Body of pancreas (tissue), 4 donors: ENCODE results near the gene TNS3. TPM values are rescaled to one million over a fixed set of nuclear protein-coding genes. Genes with fewer than 3 reads are reported as not detected.

Experiments used
- ATAC-seq: fragments of 150-250 bp; one replicate; pipeline ENCODE4 v1.9.1; 2016
- DNase-seq, 4 donors: peaks; one replicate each; pipeline ENCODE4 v3.0.0-alpha.2; 2019
- H3K27ac ChIP-seq, 4 donors: fragments of 200-600 bp; sonication (generic); 1 replicate in 3 of 4; 2 replicates in 1 of 4; pipeline versions ENCODE4 v1.5.1 to v1.6.1; 2016 to 2019; ENCODE audit warnings: mild to moderate bottlenecking in 1 of 4, mixed read lengths in 1 of 4, moderate library complexity in 1 of 4
- H3K27me3 ChIP-seq, 2 donors: fragments of 200-600 bp; sonication (generic); one replicate each; pipeline ENCODE4 v1.6.0; 2016; ENCODE audit warnings: mild to moderate bottlenecking in 1 of 2
- H3K36me3 ChIP-seq, 2 donors: fragments of 200-600 bp; sonication (generic); replicated peaks in 1 of 2; 2 replicates each; pipeline ENCODE4 v1.5.1; 2016; ENCODE audit warnings: low read depth in 2 of 2; ENCODE audit not compliant: insufficient read depth in 1 of 2
- H3K4me1 ChIP-seq: fragments of 200-600 bp; sonication (generic); one replicate; pipeline ENCODE4 v1.6.0; 2016
- H3K4me3 ChIP-seq, 2 donors: fragments of 200-600 bp; sonication (generic); 1 replicate in 1 of 2; 2 replicates in 1 of 2; pipeline ENCODE4 v1.5.1; 2016 to 2019
- H3K9me3 ChIP-seq, 3 donors: fragments of 200-600 bp; sonication (generic); 1 replicate in 2 of 3; 2 replicates in 1 of 3; pipeline ENCODE4 v1.5.1; 2016
- POLR2A ChIP-seq, 3 donors: fragments of 450-650 bp; IDR thresholded peaks; one replicate each; pipeline ENCODE4 v1.6.1; 2016; ENCODE audit warnings: antibody characterized with exemption in 3 of 3, mild to moderate bottlenecking in 2 of 3
- WGBS, 2 donors: methylation state at CpG; one replicate each; pipeline ENCODE4 v1.1.5; 2017; 5-methylcytosine and 5-hydroxymethylcytosine counted together
- intact Hi-C: fragments of 100-400 bp; cut with DNase I; formaldehyde crosslinking; loops from one replicate; pipeline ENCODE4 v1.15.1; 2023
- total RNA-seq, 2 donors: library from RNA; depleted of rRNA; stranded (reverse); fragments of >200 nt; gene quantifications; one replicate each; pipeline ENCODE4 v1.1.0, GENCODE V29; 2016
- TF ChIP-seq, protein P1 (sequence below), 7 experiments: fragments of 450-650 bp in 4 of 7; fragments of 200-600 bp in 3 of 7; sonication (generic) in 3 of 7; IDR thresholded peaks; one replicate each; pipeline ENCODE4 v1.5.1; 2016 to 2019; ENCODE audit warnings: antibody characterized with exemption in 7 of 7

Gene TNS3
- total RNA-seq, 2 donors from 2014 or later: 100 to 265 TPM

DNA sequence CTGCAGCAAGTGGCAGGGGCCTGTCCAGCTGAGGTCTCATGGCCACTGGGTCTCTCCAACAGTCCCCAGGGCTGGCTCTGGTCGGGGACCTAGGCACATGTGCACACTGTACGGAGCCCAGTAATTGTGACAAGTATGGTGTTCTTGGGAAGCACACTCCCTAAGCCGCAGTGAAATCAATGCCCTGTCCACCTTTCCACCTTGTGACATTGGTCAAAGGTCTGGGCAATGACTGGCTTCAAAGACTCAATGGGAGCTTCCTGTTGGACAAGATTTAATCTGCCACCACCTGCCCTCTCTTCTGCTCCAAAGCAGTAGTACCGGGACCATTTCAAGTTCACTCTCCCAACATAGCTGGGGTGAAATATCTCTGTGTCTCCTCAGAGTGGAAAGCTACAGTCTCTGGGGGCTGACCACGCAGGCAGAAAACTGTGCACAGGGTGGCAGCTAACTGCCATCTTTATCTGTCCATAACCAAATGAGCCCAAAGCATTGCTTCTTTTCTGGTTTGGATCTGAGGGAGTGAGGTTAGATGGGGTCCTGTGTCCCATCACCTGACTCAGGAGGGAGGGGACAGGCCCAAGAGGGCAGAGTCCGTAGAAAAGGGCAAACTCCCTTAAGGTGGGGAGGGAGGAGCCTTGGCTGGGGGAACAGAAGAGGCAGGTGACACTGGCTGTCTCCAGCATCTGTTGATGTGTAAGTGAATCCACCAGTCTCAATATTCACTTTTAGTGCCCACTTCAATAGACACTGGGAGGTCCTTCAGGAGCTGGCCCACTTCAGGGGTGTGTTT, 307.7 kb downstream of the TNS3 start:
- Histone ChIP-seq H3K27ac (no peak overlapping the region), H3K36me3 (peaks cover 0 to 13% of the 10 kb centered on the region in 2 donors), H3K4me3 (no peak overlapping the region), H3K9me3 (no peaks in the 10 kb centered on the region), H3K4me1 (no peaks in the 10 kb centered on the region), H3K27me3 (no peaks in the 10 kb centered on the region)
- DNase-seq (no peak), ATAC-seq (no peak)
- no peak for TF ChIP-seq POLR2A (IDR thresholded peaks at IDR 0.05)
- TF ChIP-seq, protein P1, sequence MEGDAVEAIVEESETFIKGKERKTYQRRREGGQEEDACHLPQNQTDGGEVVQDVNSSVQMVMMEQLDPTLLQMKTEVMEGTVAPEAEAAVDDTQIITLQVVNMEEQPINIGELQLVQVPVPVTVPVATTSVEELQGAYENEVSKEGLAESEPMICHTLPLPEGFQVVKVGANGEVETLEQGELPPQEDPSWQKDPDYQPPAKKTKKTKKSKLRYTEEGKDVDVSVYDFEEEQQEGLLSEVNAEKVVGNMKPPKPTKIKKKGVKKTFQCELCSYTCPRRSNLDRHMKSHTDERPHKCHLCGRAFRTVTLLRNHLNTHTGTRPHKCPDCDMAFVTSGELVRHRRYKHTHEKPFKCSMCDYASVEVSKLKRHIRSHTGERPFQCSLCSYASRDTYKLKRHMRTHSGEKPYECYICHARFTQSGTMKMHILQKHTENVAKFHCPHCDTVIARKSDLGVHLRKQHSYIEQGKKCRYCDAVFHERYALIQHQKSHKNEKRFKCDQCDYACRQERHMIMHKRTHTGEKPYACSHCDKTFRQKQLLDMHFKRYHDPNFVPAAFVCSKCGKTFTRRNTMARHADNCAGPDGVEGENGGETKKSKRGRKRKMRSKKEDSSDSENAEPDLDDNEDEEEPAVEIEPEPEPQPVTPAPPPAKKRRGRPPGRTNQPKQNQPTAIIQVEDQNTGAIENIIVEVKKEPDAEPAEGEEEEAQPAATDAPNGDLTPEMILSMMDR (IDR thresholded peaks at IDR 0.05): no peak
- intact Hi-C loops: loop anchor here (10.0 kb wide), 1 partner anchor 541 kb away; no protein-coding TSS in a partner anchor
- WGBS, 2 donors: 94 to 98% methylated on average over 6 of the region's 6 CpGs

DNA sequence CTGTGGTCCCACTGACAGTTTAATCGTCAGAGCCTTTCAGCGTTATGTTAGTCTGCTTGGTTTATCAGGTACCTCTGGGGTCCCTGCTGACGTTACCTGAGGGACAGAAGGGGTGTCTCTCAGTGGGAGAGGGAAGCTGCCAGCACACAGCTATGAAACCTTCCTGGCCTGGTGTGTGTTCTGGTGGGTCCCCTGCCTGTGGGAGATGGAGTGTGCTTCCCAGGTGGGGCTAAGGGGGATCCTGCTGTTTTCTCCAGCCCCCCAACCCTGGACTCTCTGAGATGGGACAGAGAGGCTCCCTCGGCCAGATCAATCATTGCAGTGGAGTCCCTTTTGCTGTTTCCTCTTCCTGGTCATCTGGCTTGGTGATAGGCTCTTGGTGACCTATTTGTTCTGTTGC, 308.8 kb downstream of the TNS3 start:
- H3K9me3 ChIP-seq: no peaks in the 10 kb centered on the region
- no peaks in the 10 kb centered on the region for H3K27me3 ChIP-seq
- no peak for TF ChIP-seq POLR2A (IDR thresholded peaks at IDR 0.05)
- TF ChIP-seq, protein P1 (IDR thresholded peaks at IDR 0.05): no peak
- DNase-seq (no peak), ATAC-seq (no peak)
- peaks cover 0 to 13% of the 10 kb centered on the region in 2 donors for H3K36me3 ChIP-seq
- no peak overlapping the region for H3K27ac ChIP-seq
- intact Hi-C loops: loop anchor here (10.0 kb wide), 1 partner anchor 542 kb away; no protein-coding TSS in a partner anchor
- 95 to 98% methylated on average over 4 of the region's 4 CpGs for WGBS, 2 donors
- no peak overlapping the region for H3K4me3 ChIP-seq
- H3K4me1 ChIP-seq: no peaks in the 10 kb centered on the region

DNA sequence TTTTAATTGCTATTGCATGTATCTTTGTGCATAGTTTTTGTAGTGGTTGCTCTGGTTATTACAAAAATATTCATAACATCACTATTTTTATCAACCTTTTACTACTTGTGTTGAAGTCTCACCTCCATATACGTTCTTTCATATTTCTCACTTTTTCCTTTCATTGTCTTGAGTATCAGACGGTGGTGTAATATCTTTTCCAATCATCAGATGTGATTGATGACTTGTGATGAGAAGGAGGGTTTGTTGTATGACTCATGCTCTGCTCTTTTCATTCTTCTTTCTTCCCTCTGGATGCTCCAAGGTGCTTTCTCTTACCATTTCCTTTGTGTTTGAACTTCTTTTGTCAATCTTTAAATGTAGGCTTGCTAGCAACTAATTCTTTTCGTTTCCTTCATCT, 310.2 kb downstream of the TNS3 start:
- peaks cover 6% of the 10 kb centered on the region for H3K4me1 ChIP-seq
- intact Hi-C loops: loop anchor here (10.0 kb wide), 1 partner anchor 543 kb away; no protein-coding TSS in a partner anchor
- peaks cover 0 to 6% of the 10 kb centered on the region in 2 donors for H3K36me3 ChIP-seq
- H3K9me3 ChIP-seq: no peaks in the 10 kb centered on the region
- H3K4me3 ChIP-seq: no peak overlapping the region
- no peak for DNase-seq
- no peak for ATAC-seq
- 93% methylated on average over 3 of the region's 3 CpGs for WGBS, 2 donors
- TF ChIP-seq POLR2A (IDR thresholded peaks at IDR 0.05): no peak
- TF ChIP-seq, protein P1 (IDR thresholded peaks at IDR 0.05): no peak
- H3K27ac ChIP-seq: no peak overlapping the region
- H3K27me3 ChIP-seq: no peaks in the 10 kb centered on the region

DNA sequence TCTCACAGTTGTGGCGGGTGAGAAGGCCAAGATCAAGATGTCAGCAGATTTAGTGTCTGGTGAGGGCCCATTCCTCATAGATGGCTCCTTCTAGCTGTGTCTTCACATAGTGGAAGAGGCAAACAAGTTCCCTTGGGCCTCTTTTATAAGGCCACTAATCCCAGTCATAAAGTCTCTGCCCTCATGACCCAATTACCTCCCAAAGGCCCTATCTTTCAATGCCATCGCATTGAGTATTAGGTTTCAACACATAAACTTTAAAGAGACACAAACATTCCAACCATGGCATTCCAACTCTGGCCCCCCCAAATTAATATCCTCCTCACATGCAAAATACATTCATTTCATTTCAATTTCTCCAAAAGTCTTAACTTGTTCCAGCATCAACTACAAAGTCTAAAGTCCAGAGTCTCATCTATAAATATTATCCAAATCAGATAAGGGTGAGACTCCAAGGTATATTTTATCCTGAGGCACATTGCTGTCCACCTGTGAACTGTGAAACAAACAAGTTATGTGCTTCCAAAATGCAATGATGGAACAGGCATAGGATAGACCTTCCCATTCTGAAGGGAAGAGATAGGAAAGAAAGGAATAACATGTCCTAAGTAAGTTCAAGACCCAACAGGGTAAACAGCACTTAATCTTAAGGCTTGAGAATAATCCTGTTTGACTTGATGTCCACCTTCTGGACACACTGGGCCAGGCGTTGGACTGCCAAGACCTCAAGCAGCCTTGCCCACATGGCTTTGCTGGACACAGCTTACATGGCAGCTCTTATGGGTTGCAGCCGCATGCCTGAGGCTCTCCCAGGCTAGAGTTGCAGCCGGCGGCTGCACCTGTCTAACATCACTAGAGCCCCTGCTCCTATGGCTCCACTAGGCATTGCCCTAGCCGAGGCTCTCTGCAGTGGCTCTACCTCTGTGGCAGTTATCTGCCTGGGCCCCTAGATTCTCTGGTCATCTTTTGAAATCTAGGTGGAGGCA, 312.8 kb downstream of the TNS3 start:
- DNase-seq (no peak), ATAC-seq (no peak)
- Histone ChIP-seq H3K4me1 (peaks cover 18% of the 10 kb centered on the region), H3K27ac (no peak overlapping the region), H3K36me3 (no peaks in the 10 kb centered on the region), H3K27me3 (no peaks in the 10 kb centered on the region), H3K9me3 (no peaks in the 10 kb centered on the region), H3K4me3 (no peak overlapping the region)
- TF ChIP-seq, protein P1 (IDR thresholded peaks at IDR 0.05): no peak
- no peak for TF ChIP-seq POLR2A (IDR thresholded peaks at IDR 0.05)
- intact Hi-C loops: no loop called here
- 89 to 90% methylated on average over 7 of the region's 7 CpGs for WGBS, 2 donors
